NCI-H510A (cell line): ENCODE data around the gene PTTG1.

ENCODE experiments used
- DNase-seq: peaks from one replicate; lab custom pipeline; 2025; lab: John Stamatoyannopoulos, UW

PTTG1 gene

GRCh38 chr5:160473681-160474080 is 52.0 kb downstream of the PTTG1 start:
- DNase-seq, result no peak

DNA sequence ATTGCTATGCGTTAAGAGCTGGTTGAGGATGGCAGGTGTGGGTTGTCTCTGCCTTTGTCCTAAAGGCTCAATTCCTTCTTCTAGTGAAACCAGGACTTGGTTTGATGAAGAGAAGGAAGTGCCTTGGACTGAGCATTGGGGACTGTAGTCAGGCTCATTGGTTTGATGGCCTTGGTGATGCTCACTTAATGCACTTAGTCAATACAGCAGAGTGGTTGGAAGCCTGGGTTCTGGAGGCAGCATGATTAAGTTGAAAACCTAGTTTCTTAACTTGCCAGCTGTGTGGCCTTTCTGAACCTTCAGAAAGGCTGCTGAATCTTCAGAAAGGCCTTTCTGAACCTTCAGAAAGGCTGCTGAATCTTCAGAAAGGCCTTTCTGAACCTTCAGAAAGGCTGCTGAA is 52.4 kb downstream of the PTTG1 start:
- DNase-seq, result no peak

- no peak for DNase-seq
Measured at GRCh38 chr5:160475864-160476438, 54.3 kb downstream of the PTTG1 start.

DNA sequence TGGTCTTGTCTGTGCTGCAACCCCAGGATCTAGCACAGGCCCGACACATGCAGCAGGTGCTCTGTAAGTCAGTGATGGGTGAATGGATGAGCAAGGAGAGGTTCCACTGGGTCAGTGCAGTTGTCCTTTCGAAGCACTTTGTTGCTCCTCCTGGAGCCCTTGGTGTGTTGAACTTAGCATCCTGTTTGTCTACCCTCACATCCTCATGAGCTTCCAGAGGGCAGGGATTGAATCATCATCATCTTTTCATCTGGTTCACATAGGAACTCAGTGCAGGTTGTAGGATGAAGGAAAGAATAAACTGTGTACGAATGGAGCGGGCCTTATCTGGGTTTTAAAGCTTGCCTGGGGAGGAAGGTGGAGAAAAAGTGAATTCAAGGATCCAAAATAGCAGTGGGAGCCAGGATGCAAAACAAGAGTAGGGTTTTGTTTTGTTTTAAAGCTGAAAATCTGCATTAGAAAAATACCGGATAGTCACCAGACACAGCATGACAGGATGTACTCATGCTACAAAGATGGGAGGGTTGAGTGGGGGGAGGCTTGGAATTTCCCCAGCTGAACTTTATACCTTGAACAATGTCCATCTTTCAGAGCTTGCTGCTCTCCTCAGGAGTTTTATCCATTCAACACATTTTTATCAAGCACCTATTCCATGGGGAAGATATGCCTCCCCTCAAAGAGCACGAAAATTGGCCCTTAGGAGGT is 55.8 kb downstream of the PTTG1 start:
- DNase-seq, result no peak

- no peak for DNase-seq
Measured at GRCh38 chr5:160478163-160478562, 56.5 kb downstream of the PTTG1 start.
